ENCODE measurements around the gene MYBPC2.
"Not testable (repeated sequence)": the region's sequence is repeated elsewhere in the genome, so short reads cannot be mapped to it uniquely, and the experiment has no call there.

Gene MYBPC2

DNA sequence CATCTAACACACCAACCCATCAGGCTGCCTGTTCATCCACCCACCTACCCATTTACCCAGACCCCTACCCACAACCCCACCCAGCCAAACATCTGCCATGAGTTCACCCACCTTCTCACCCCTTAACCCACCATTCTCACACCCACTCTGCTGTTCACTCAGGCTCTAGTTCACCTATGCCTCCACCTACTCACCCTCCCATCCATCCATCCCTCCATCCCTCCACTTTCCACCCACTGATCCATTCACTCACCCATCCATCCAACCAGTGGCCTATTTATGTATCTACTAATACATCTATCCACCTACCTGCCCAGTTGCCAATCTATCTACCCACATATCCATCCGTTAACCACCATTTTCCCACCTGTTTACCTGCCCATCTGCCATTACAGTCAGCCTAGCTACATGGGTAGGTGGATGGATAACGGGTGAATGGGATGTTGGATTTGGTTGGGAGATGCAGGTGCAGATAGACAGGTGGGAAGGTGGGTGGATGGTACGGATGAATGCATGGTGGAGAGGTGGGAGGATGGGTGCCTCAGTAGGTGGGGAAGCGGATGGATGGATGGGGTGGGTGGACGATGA, 5.3 kb downstream of the MYBPC2 start:
- Histone ChIP-seq H3K27ac (no peak overlapping the region), H3K4me3 (no peak overlapping the region)
- no peak for DNase-seq (ENCODE audit: low spot score)
- TF ChIP-seq, protein P1, sequence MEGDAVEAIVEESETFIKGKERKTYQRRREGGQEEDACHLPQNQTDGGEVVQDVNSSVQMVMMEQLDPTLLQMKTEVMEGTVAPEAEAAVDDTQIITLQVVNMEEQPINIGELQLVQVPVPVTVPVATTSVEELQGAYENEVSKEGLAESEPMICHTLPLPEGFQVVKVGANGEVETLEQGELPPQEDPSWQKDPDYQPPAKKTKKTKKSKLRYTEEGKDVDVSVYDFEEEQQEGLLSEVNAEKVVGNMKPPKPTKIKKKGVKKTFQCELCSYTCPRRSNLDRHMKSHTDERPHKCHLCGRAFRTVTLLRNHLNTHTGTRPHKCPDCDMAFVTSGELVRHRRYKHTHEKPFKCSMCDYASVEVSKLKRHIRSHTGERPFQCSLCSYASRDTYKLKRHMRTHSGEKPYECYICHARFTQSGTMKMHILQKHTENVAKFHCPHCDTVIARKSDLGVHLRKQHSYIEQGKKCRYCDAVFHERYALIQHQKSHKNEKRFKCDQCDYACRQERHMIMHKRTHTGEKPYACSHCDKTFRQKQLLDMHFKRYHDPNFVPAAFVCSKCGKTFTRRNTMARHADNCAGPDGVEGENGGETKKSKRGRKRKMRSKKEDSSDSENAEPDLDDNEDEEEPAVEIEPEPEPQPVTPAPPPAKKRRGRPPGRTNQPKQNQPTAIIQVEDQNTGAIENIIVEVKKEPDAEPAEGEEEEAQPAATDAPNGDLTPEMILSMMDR (IDR thresholded peaks at IDR 0.05): no peak

DNA sequence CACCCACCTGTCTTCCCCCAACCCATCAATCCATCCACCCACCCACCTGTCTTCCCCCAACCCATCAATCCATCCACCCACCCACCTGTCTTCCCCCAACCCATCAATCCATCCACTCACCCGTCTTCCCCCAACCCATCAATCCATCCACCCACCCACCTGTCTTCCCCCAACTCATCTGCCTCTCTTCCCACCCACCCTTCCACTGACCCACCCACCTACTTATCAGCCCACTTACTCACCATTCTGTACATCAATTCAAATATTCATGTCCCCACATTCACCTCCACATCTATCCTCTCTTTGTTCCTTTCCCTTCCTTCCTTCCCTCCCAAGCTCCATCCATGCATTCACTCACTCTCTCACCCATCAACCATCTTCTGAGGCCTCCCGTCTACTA, 6.4 kb downstream of the MYBPC2 start:
- DNase-seq (ENCODE audit: low spot score); H3K4me3 ChIP-seq; H3K27ac ChIP-seq: not testable (repeated sequence)

- TF ChIP-seq, protein P1 (IDR thresholded peaks at IDR 0.05): no peak
These were observed 11.4 kb downstream of the MYBPC2 start for GRCh38 chr19:50444059-50444458.

GRCh38 chr19:50447053-50447452, 14.4 kb downstream of the MYBPC2 start:
- no peak for DNase-seq (ENCODE audit: low spot score)
- TF ChIP-seq, protein P1 (IDR thresholded peaks at IDR 0.05): no peak
- no peak overlapping the region for H3K4me3 ChIP-seq
- no peak overlapping the region for H3K27ac ChIP-seq

More at GRCh38 chr19:50444059-50444458, 11.4 kb downstream of the MYBPC2 start:
- no peak for DNase-seq (ENCODE audit: low spot score)
- Histone ChIP-seq H3K4me3 (no peak overlapping the region), H3K27ac (no peak overlapping the region)

DNA sequence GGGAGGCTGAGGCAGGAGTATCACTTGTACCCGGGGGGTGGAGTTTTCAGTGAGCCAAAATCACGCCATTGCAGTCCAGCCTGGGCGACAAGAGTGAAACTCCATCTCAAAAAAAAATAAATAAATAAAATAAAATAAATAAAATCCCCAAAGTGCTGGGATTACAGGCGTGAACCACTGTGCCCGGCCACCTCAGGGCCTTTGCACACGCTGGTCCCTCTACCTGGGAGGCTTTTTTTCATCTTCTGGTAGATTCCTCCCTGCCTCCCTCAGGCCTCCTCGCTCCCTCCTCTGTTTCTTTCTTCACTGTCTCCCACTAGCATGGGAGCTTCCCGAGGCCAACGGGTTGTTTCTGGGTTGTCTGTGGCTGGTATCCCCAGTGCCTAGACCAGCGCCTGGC, 15.1 kb downstream of the MYBPC2 start:
- H3K27ac ChIP-seq: no peak overlapping the region
- DNase-seq (ENCODE audit: low spot score): no peak
- H3K4me3 ChIP-seq: no peak overlapping the region
- TF ChIP-seq, protein P1 (IDR thresholded peaks at IDR 0.05): no peak

DNA sequence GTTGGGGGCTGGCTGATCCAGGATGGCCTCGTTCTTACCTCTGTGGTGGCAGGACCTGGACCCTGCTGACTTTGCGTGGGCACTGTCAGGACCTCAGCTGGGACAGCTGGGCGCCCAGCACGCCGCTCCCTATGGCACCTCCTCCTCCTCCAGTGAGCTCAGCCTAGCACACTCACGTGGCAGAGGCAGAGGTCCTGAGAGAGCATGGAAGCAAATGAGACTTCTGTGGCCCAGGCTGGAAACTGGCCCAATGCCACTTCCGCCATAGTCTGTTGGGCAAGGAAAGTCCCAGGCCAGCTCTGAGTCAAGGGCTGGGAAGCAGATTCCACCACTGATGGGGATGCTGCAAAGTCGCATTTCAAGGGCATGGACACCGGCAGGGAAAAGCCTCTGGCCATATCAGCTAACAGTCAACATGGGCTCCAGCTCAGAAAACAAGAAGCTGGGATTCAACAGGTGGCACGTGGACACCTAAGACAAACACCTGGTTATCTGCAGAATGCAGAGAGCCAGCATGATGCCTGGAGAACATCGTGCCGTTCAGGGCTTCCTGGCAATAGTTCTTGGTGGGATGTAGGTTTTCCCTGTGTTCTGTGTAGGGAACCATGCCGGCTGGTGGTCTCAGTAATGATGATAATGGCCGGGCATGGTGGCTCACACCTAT, 16.7 kb downstream of the MYBPC2 start:
- Histone ChIP-seq H3K4me3 (no peak overlapping the region), H3K27ac (no peak overlapping the region)
- TF ChIP-seq, protein P1 (IDR thresholded peaks at IDR 0.05): no peak
- DNase-seq (ENCODE audit: low spot score): no peak

DNA sequence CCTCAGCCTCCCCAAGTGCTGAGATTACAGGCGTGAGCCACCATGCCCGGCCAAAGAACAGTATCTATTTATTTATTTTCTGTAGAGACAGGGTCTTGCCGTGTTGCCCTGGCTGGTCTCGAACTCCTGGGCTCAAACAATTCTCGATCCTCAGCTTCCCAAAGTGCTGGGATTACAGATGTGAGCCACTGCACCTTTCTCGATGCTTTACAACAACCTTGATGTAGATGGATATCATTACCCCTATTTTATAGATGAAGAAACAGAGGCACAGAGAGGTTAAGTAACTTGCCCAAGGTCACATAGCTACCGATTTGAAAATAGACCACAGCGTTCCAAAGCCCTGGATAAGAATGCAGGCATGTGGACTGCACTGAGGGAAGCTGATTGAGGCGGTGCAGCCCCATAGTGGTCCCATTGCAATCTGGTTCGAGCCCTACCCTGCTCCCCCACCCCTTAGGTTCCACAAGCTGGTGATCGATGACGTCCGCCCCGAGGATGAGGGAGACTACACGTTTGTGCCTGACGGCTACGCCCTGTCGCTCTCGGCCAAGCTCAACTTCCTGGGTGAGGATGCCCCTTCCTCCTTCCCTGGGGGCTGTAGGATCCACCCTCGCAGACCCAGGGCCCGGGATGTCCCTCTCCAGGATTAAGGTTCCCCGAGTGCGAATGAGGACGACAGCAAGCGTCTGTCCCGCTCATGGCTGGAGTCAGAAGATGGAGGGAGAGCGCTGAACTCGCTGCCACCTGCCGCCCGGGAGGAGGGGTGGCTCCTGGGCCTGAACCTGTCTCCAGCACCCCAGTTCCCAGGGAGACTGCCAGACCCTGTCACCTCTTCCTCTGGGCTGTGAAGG, 17.9 kb downstream of the MYBPC2 start:
- DNase-seq (ENCODE audit: low spot score): no peak
- Histone ChIP-seq H3K27ac (no peak overlapping the region), H3K4me3 (no peak overlapping the region)
- TF ChIP-seq, protein P1 (IDR thresholded peaks at IDR 0.05): no peak
